Kidney (tissue), 14 donors: Measurements from ENCODE around the gene ATP11C. TPM values are rescaled to one million over a fixed set of nuclear protein-coding genes. Genes with fewer than 3 reads are reported as not detected.

ENCODE experiments used
- DNase-seq, 5 donors: peaks; one replicate each; pipeline ENCODE4 v3.0.0-alpha.2; 2013 to 2020
- FAIRE-seq: peaks from 2 replicates; lab custom pipeline; 2012; peaks lifted over from hg19 to GRCh38; lab: Jason Lieb, UNC
- H3K27ac ChIP-seq, 2 donors: one replicate each; pipeline ENCODE4 v1.7.0; 2013; ENCODE audit warnings: low read depth in 2 of 2, low read length in 2 of 2, inconsistent platforms in 1 of 2
- H3K27me3 ChIP-seq: one replicate; pipeline ENCODE4 v1.7.1; 2013; ENCODE audit warnings: low read length, inconsistent platforms; ENCODE audit not compliant: control insufficient read depth, insufficient read depth
- H3K36me3 ChIP-seq, 3 donors: one replicate each; pipeline versions ENCODE4 v1.7.0 to v1.7.1; 2013; ENCODE audit warnings: low read length in 3 of 3, control low read depth in 1 of 3, inconsistent platforms in 1 of 3; ENCODE audit not compliant: insufficient read depth in 3 of 3, control insufficient read depth in 2 of 3
- H3K4me1 ChIP-seq, 3 donors: one replicate each; pipeline versions ENCODE4 v1.7.0 to v1.7.1; 2013; ENCODE audit warnings: low read length in 3 of 3, inconsistent platforms in 1 of 3, low read depth in 1 of 3; ENCODE audit not compliant: control insufficient read depth in 2 of 3, insufficient read depth in 2 of 3
- H3K4me3 ChIP-seq, 3 donors: one replicate each; pipeline versions ENCODE4 v1.7.0 to v1.8.1; 2013; ENCODE audit warnings: low read length in 3 of 3, control low read depth in 1 of 3, inconsistent platforms in 1 of 3
- H3K9ac ChIP-seq, 3 donors: one replicate each; pipeline versions ENCODE4 v1.7.0 to v1.7.1; 2013; ENCODE audit warnings: low read length in 3 of 3, control low read depth in 1 of 3, inconsistent platforms in 1 of 3
- H3K9me3 ChIP-seq, 3 donors: one replicate each; pipeline versions ENCODE4 v1.7.0 to v1.7.1; 2013; ENCODE audit warnings: low read length in 3 of 3, control low read depth in 1 of 3, inconsistent platforms in 1 of 3; ENCODE audit not compliant: control insufficient read depth in 2 of 3, insufficient read depth in 1 of 3
- CTCF ChIP-seq: IDR thresholded peaks from 3 replicates; pipeline ENCODE4 v1.5.1; 2012; ENCODE audit warnings: mild to moderate bottlenecking, moderate library complexity, borderline replicate concordance; ENCODE audit not compliant: insufficient read depth; ENCODE audit errors: extremely low read depth
- intact Hi-C: fragments of 100-400 bp; cut with DNase I; formaldehyde crosslinking; loops from one replicate; pipeline ENCODE4 v1.11.1; 2022
- polyA plus RNA-seq: library from polyadenylated mRNA; stranded (reverse); fragments of 350-450 nt; fragmentation: Illumina TruSeq; extraction: RNeasy Lipid Tissue Mini Kit (QIAGEN cat#74804); gene quantifications from one replicate; pipeline ENCODE4 v1.2.3, GENCODE V29; 2014; ENCODE audit warnings: low read depth, low replicate concordance; ENCODE audit not compliant: insufficient read depth
- total RNA-seq: library from RNA; stranded (reverse); fragmentation: NEBNext Ultra II Directional; extraction: Animal tissue kit (Norgen Biotek cat#: 25700); gene quantifications from one replicate; pipeline ENCODE4 v1.2.1, GENCODE V29; 2021
- donor health status: control.
- donor health status: control.
- donor health status: control.
- donor health status: control.
- donor health status: control.
- donor health status: DM: yes; HTN: yes; CAD: no.
- donor health status: Normal renal cell carcinoma (clear cell type).

The ATP11C gene
- total and polyA plus RNA-seq, 2 donors from 2014 or later: 10.1 to 23.9 TPM

GRCh38 chrX:139909712-139910111 is 23.1 kb downstream of the ATP11C start:
- intact Hi-C loops: no loop called here
- Histone ChIP-seq H3K4me3 (no peak overlapping the region), H3K4me1 (no peaks in the 10 kb centered on the region), H3K9me3 (no peaks in the 10 kb centered on the region), H3K27ac (no peak overlapping the region), H3K9ac (no peak overlapping the region), H3K36me3 (no peaks in the 10 kb centered on the region), H3K27me3 (no peaks in the 10 kb centered on the region)
- TF ChIP-seq CTCF: no peak
- FAIRE-seq (no peak), DNase-seq (no peak)

GRCh38 chrX:139907078-139907477 is 25.8 kb downstream of the ATP11C start:
- no peak overlapping the region for H3K27ac ChIP-seq
- no peaks in the 10 kb centered on the region for H3K27me3 ChIP-seq
- DNase-seq (no peak), FAIRE-seq (no peak)
- no peaks in the 10 kb centered on the region for H3K36me3 ChIP-seq
- TF ChIP-seq CTCF: no peak
- no peaks in the 10 kb centered on the region for H3K9me3 ChIP-seq
- intact Hi-C loops: no loop called here
- H3K9ac ChIP-seq: no peak overlapping the region
- no peak overlapping the region for H3K4me3 ChIP-seq
- H3K4me1 ChIP-seq: no peaks in the 10 kb centered on the region

GRCh38 chrX:139905743-139906142 is 27.1 kb downstream of the ATP11C start:
- Histone ChIP-seq H3K9me3 (no peaks in the 10 kb centered on the region), H3K36me3 (no peaks in the 10 kb centered on the region), H3K27me3 (no peaks in the 10 kb centered on the region), H3K4me1 (no peaks in the 10 kb centered on the region), H3K9ac (no peak overlapping the region), H3K4me3 (no peak overlapping the region), H3K27ac (no peak overlapping the region)
- DNase-seq: no peak
- no peak for TF ChIP-seq CTCF
- intact Hi-C loops: no loop called here
- FAIRE-seq: no peak

- no peak overlapping the region for H3K4me3 ChIP-seq
- no peaks in the 10 kb centered on the region for H3K36me3 ChIP-seq
- H3K4me1 ChIP-seq: no peaks in the 10 kb centered on the region
- DNase-seq (no peak), FAIRE-seq (no peak)
- H3K27me3 ChIP-seq: no peaks in the 10 kb centered on the region
- intact Hi-C loops: no loop called here
- TF ChIP-seq CTCF: no peak
- no peak overlapping the region for H3K27ac ChIP-seq
- H3K9ac ChIP-seq: no peak overlapping the region
- no peaks in the 10 kb centered on the region for H3K9me3 ChIP-seq
These were observed 27.8 kb downstream of the ATP11C start for GRCh38 chrX:139905051-139905450.
